Mucosa of descending colon (tissue), 3 donors: ENCODE results near the gene BSPRY. TPM values are rescaled to one million over a fixed set of nuclear protein-coding genes. Genes with fewer than 3 reads are reported as not detected.

Experiments
- ATAC-seq: fragments of 200-7000 bp; cut with Tn5 transposase; one replicate; pipeline ENCODE4 v1.9.1; 2020; ENCODE audit warnings: mild to moderate bottlenecking, moderate library complexity
- DNase-seq, 3 donors: peaks; one replicate each; pipeline ENCODE4 v3.0.0-alpha.2; 2020
- H3K36me3 ChIP-seq: fragments of 200-600 bp; one replicate; pipeline ENCODE4 v1.8.0; 2021; ENCODE audit warnings: low read depth, mild to moderate bottlenecking
- H3K4me1 ChIP-seq: fragments of 200-600 bp; one replicate; pipeline ENCODE4 v1.8.0; 2021; ENCODE audit warnings: low read depth, mild to moderate bottlenecking
- H3K4me3 ChIP-seq: fragments of 200-600 bp; one replicate; pipeline ENCODE4 v1.8.0; 2021; ENCODE audit warnings: mild to moderate bottlenecking
- H3K9me3 ChIP-seq: fragments of 200-600 bp; one replicate; pipeline ENCODE4 v1.8.0; 2021; ENCODE audit warnings: mild to moderate bottlenecking
- intact Hi-C, 2 donors: fragments of 100-400 bp; cut with DNase I in 1 of 2; cut with micrococcal nuclease in 1 of 2; formaldehyde crosslinking; loops; one replicate each; pipeline versions ENCODE4 v1.11.0 to v1.11.1; 2022; cut with DNase I, micrococcal nuclease
- total RNA-seq, 3 donors: library from RNA; stranded (reverse); fragmentation: NEBNext Ultra II Directional in 2 of 3; extraction: Animal tissue kit (Norgen Biotek cat#: 25700) in 2 of 3; gene quantifications; one replicate each; pipeline versions ENCODE4 v1.2.1 to v1.2.4, GENCODE V29; 2021 to 2023
- TF ChIP-seq, protein P1 (sequence below): fragments of 200-600 bp; IDR thresholded peaks from one replicate; pipeline ENCODE4 v1.8.0; 2022; ENCODE audit warnings: antibody characterized with exemption, mild to moderate bottlenecking
- donor health status: DM: no; HTN: no; CAD: no; lungs with moderate emphysema.
- donor health status: DM: no; HTN: no; CAD: no.
- donor health status: DM: no; HTN: yes; CAD: no.

Gene BSPRY
- total RNA-seq, 3 donors from 2014 or later: 7.4 to 45.0 (median 26.7) TPM

DNA sequence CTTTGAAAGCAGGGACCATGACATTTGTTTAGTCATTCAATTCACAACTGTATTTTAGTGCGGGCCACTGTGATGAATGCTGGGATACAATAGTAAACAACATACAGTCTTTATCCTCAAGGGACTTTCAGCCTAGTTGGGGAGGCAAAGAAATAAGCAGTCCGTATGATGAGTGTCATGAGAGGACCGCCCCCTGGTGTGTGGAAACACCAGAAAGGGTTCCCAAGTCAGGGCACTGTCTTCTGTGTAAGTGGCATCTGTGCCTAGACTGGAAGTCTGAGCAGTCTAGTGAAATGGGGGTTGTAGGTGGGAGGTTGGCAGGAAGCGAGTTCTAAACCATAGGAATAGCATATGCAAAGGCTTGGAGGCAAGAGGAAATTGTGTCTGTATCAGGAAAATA, 68.0 kb downstream of the BSPRY start:
- no peaks in the 10 kb centered on the region for H3K36me3 ChIP-seq
- H3K4me1 ChIP-seq: no peaks in the 10 kb centered on the region
- no peaks in the 10 kb centered on the region for H3K9me3 ChIP-seq
- ATAC-seq: no peak
- intact Hi-C loops: loop anchor here in 1 of 2 donors (10.0 kb wide), 1 partner anchor 143 kb away; the partner anchor contains the start of genes CDC26 and PRPF4
- TF ChIP-seq, protein P1, sequence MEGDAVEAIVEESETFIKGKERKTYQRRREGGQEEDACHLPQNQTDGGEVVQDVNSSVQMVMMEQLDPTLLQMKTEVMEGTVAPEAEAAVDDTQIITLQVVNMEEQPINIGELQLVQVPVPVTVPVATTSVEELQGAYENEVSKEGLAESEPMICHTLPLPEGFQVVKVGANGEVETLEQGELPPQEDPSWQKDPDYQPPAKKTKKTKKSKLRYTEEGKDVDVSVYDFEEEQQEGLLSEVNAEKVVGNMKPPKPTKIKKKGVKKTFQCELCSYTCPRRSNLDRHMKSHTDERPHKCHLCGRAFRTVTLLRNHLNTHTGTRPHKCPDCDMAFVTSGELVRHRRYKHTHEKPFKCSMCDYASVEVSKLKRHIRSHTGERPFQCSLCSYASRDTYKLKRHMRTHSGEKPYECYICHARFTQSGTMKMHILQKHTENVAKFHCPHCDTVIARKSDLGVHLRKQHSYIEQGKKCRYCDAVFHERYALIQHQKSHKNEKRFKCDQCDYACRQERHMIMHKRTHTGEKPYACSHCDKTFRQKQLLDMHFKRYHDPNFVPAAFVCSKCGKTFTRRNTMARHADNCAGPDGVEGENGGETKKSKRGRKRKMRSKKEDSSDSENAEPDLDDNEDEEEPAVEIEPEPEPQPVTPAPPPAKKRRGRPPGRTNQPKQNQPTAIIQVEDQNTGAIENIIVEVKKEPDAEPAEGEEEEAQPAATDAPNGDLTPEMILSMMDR: no peak
- no peak for DNase-seq
- H3K4me3 ChIP-seq: no peak overlapping the region

Other genes with a start within 250 kb of the BSPRY start
- 10 to 100 TPM; 17.1 to 23.7 (median 17.8) TPM for gene SLC31A2, start 198.5 kb upstream of the BSPRY start, total RNA-seq
- gene FKBP15, start 128.3 kb upstream of the BSPRY start, total RNA-seq: 10 to 100 TPM; 26.6 to 30.9 (median 26.8) TPM
- 10 to 100 TPM; 26.5 to 63.7 (median 34.7) TPM for gene SLC31A1, start 128.0 kb upstream of the BSPRY start, total RNA-seq
- gene CDC26, start 74.0 kb upstream of the BSPRY start, total RNA-seq: 10 to 100 TPM; 19.3 to 45.8 (median 25.9) TPM
- gene PRPF4, start 73.9 kb upstream of the BSPRY start, total RNA-seq: 10 to 100 TPM; 13.2 to 18.4 (median 15.8) TPM
- gene RNF183, start 46.2 kb upstream of the BSPRY start, total RNA-seq: 1 to 10 TPM in 2 of 3 donors, under 1 TPM in 1; 0.35 to 1.4 (median 1.1) TPM
- 1 to 10 TPM; 2.6 to 4.6 (median 3.3) TPM for gene WDR31, start 9.3 kb upstream of the BSPRY start, total RNA-seq
- 100 to 1,000 TPM in 2 of 3 donors, 10 to 100 TPM in 1; 75.7 to 148 (median 115) TPM for gene HDHD3, start 27.4 kb downstream of the BSPRY start, total RNA-seq
- gene ALAD, start 51.7 kb downstream of the BSPRY start, total RNA-seq: 10 to 100 TPM; 51.2 to 82.4 (median 56.3) TPM
- 10 to 100 TPM; 22.2 to 31.0 (median 28.6) TPM for gene POLE3, start 61.1 kb downstream of the BSPRY start, total RNA-seq
- gene C9orf43, start 61.2 kb downstream of the BSPRY start, total RNA-seq: under 1 TPM in 2 of 3 donors, not detected in 1; 0.20 to 0.55 TPM
- gene RGS3, start 114.2 kb downstream of the BSPRY start, total RNA-seq: 10 to 100 TPM; 65.9 to 83.8 (median 70.7) TPM